Keratinocyte (primary cell): Measurements from ENCODE around the gene DDX49. TPM values are rescaled to one million over a fixed set of nuclear protein-coding genes. Genes with fewer than 3 reads are reported as not detected.

ENCODE experiments used
- DNase-seq: peaks from one replicate; pipeline ENCODE4 v3.0.0-alpha.2; 2011; ENCODE audit warnings: low read depth, missing footprints, low spot score
- FAIRE-seq: peaks from 2 replicates; lab custom pipeline; 2011; peaks lifted over from hg19 to GRCh38; lab: Jason Lieb, UNC
- H2AFZ ChIP-seq: 2 replicates; pipeline ENCODE4 v1.6.0; 2012; ENCODE audit warnings: low read length, control low read depth, inconsistent platforms; ENCODE audit not compliant: control insufficient read depth
- H3K27ac ChIP-seq: 2 replicates; pipeline ENCODE4 v1.5.1; 2011; ENCODE audit warnings: low read length; ENCODE audit not compliant: control insufficient read depth, insufficient read depth
- H3K27me3 ChIP-seq: 3 replicates; pipeline ENCODE4 v1.6.0; 2011; ENCODE audit warnings: low read length; ENCODE audit not compliant: control insufficient read depth, insufficient read depth; ENCODE audit errors: extremely low read depth
- H3K36me3 ChIP-seq, 2 experiments: 2 replicates in 1 of 2; 3 replicates in 1 of 2; pipeline ENCODE4 v1.5.1; 2011; ENCODE audit warnings: low read length in 2 of 2, mild to moderate bottlenecking in 1 of 2; ENCODE audit not compliant: control insufficient read depth in 2 of 2, insufficient read depth in 2 of 2; ENCODE audit errors: extremely low read depth in 1 of 2
- H3K4me1 ChIP-seq: 3 replicates; pipeline ENCODE4 v1.5.1; 2011; ENCODE audit warnings: low read length; ENCODE audit not compliant: control insufficient read depth, insufficient read depth; ENCODE audit errors: extremely low read depth
- H3K4me2 ChIP-seq: 3 replicates; pipeline ENCODE4 v1.6.0; 2011; ENCODE audit warnings: low read depth, low read length; ENCODE audit not compliant: control insufficient read depth, insufficient read depth; ENCODE audit errors: extremely low read depth
- H3K4me3 ChIP-seq, 3 experiments: fragments of 200-600 bp in 1 of 3; sonication (generic) in 1 of 3; 2 replicates in 2 of 3; 3 replicates in 1 of 3; pipeline ENCODE4 v1.5.1; 2011 to 2016; ENCODE audit warnings: low read length in 3 of 3, mild to moderate bottlenecking in 3 of 3, control low read depth in 2 of 3, inconsistent platforms in 1 of 3, low read depth in 1 of 3, mixed read lengths in 1 of 3, mixed run types in 1 of 3, moderate library complexity in 1 of 3; ENCODE audit not compliant: control insufficient read depth in 2 of 3, insufficient read depth in 2 of 3; ENCODE audit errors: extremely low read depth in 1 of 3
- H3K79me2 ChIP-seq: 2 replicates; pipeline ENCODE4 v1.6.0; 2012; ENCODE audit warnings: low read length; ENCODE audit not compliant: control insufficient read depth, insufficient read depth
- H3K9ac ChIP-seq: 3 replicates; pipeline ENCODE4 v1.6.0; 2011; ENCODE audit warnings: low read length; ENCODE audit not compliant: control insufficient read depth, insufficient read depth; ENCODE audit errors: extremely low read depth
- H3K9me1 ChIP-seq: 3 replicates; pipeline ENCODE4 v1.6.0; 2011; ENCODE audit warnings: low read length; ENCODE audit not compliant: control insufficient read depth, insufficient read depth; ENCODE audit errors: extremely low read depth
- H3K9me3 ChIP-seq: 2 replicates; pipeline ENCODE4 v1.5.1; 2012; ENCODE audit warnings: low read depth, low read length; ENCODE audit not compliant: control insufficient read depth
- H4K20me1 ChIP-seq: 3 replicates; pipeline ENCODE4 v1.6.0; 2011; ENCODE audit warnings: low read length; ENCODE audit not compliant: control insufficient read depth, insufficient read depth; ENCODE audit errors: extremely low read depth
- EZH2 ChIP-seq: IDR thresholded peaks from one replicate; pipeline ENCODE4 v1.6.1; 2012; ENCODE audit warnings: inconsistent platforms, mild to moderate bottlenecking, low read length, moderate library complexity
- dilution Hi-C: fragments of 300-500 bp; cut with MboI; formaldehyde crosslinking; loops from one replicate; pipeline ENCODE4 v1.7.0; 2020; ENCODE audit warnings: low sequenced_read_pairs; ENCODE audit not compliant: extremely low pct_ligation_motif_present
- polyA plus RNA-seq, 5 experiments: library from polyadenylated mRNA; depleted of rRNA in 3 of 5; stranded (reverse) in 3 of 5; stranded (forward) in 1 of 5; unstranded in 1 of 5; fragments of >200 nt; gene quantifications; 1 replicate in 1 of 5; 2 replicates in 3 of 5; 3 replicates in 1 of 5; pipeline versions ENCODE4 v1.2.1 to v1.2.3, GENCODE V29; 2011 to 2012; ENCODE audit warnings: missing spikeins in 2 of 5, low read depth in 1 of 5, low replicate concordance in 1 of 5
- TF ChIP-seq, protein P1 (sequence below), 3 experiments: IDR thresholded peaks in 1 of 3; conservative IDR thresholded peaks in 1 of 3; optimal IDR thresholded peaks in 1 of 3; 2 replicates in 2 of 3; 3 replicates in 1 of 3; pipeline versions ENCODE3 to v1.5.1; 2011; ENCODE audit warnings: low read length in 3 of 3, mild to moderate bottlenecking in 3 of 3, moderate library complexity in 2 of 3, control low read depth in 1 of 3, inconsistent platforms in 1 of 3; ENCODE audit not compliant: insufficient read depth in 2 of 3; ENCODE audit errors: extremely low read depth in 1 of 3

DDX49 gene
- polyA plus RNA-seq, 1 donor (not counting 4 experiments of a cell fraction or from before 2014, with no cell fraction given): 39.2 TPM

DNA sequence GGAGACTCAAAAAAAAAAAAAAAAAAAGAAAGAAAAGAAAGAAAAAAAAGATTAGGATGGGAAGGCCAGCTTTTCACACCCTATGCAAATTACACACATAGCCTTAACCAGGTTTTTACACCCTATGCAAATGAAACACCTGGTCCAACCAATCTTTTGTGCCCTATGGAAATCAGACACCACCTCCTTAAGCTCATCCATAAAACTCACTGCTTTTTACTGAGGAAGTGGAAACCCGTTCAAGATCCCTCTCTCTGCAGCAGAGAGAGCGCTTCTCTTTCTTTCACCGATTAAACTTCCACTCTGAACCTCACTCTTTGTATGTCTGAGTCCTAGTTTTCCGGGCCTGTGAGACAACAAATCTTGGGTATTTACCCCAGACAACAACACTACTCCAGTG is 46.8 kb downstream of the DDX49 start:
- dilution Hi-C loops: no loop called here
- H3K79me2 ChIP-seq: no peaks in the 10 kb centered on the region

DNA sequence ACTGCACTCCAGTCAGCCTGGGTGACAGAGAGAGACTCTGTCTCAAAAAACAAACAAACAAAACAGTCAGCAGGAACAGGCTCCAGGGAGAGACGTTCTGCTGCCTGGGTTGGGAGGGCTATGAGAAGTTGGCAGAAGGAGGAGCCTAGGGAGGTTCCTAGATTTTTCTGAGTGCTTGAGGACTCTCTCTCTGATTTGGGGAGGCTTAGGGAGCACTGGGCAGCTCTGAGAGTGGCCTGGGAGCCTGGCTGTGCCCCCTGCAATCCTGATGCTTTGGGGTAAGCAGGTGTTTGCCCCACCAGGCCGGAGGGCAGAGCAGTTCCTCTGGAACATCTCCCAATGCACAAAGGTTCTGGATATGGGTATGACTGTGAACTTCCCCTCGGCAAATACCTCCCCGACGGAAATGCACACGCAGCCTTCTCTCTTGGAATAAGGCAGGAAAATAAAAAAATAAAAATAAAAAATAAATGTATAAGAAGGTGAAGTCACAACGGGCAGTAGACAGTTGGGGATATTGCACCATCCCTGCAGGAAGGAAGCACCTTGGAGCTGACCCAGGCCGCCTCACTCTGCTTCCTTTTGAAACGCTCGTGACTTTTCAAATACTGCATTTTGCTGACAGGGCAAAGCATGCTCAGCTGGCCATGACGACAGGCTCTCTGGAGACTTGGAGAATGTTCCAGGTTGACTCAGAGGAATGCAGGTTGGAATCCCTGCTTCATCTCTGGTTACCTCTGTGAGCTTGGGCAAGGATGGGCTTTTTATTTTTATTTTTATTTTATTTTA is 48.0 kb downstream of the DDX49 start:
- no peak for DNase-seq
- Histone ChIP-seq H3K9ac (no peak overlapping the region), H3K9me1 (no peaks in the 10 kb centered on the region), H3K27ac (no peak overlapping the region), H3K4me2 (no peak overlapping the region), H3K79me2 (no peaks in the 10 kb centered on the region), H4K20me1 (no peaks in the 10 kb centered on the region), H3K36me3 (no peaks in the 10 kb centered on the region), H3K27me3 (no peaks in the 10 kb centered on the region), H2AFZ (no peak overlapping the region), H3K9me3 (no peaks in the 10 kb centered on the region), H3K4me3 (no peak overlapping the region), H3K4me1 (peaks cover 7% of the 10 kb centered on the region)
- no peak for FAIRE-seq
- TF ChIP-seq, protein P1, sequence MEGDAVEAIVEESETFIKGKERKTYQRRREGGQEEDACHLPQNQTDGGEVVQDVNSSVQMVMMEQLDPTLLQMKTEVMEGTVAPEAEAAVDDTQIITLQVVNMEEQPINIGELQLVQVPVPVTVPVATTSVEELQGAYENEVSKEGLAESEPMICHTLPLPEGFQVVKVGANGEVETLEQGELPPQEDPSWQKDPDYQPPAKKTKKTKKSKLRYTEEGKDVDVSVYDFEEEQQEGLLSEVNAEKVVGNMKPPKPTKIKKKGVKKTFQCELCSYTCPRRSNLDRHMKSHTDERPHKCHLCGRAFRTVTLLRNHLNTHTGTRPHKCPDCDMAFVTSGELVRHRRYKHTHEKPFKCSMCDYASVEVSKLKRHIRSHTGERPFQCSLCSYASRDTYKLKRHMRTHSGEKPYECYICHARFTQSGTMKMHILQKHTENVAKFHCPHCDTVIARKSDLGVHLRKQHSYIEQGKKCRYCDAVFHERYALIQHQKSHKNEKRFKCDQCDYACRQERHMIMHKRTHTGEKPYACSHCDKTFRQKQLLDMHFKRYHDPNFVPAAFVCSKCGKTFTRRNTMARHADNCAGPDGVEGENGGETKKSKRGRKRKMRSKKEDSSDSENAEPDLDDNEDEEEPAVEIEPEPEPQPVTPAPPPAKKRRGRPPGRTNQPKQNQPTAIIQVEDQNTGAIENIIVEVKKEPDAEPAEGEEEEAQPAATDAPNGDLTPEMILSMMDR (optimal IDR thresholded peaks at IDR 0.05 in 1 of 3, IDR thresholded peaks at IDR 0.05 in 1 of 3, conservative IDR thresholded peaks at IDR 0.05 in 1 of 3; ENCODE audit: extremely low read depth in 1 of 3, insufficient read depth in 2 of 3, low read length in 3 of 3): no peak
- no peak for TF ChIP-seq EZH2
- dilution Hi-C loops: no loop called here

More for the DNA sequence above, 46.8 kb downstream of the DDX49 start:
- TF ChIP-seq, protein P1 (optimal IDR thresholded peaks at IDR 0.05 in 1 of 3, IDR thresholded peaks at IDR 0.05 in 1 of 3, conservative IDR thresholded peaks at IDR 0.05 in 1 of 3; ENCODE audit: extremely low read depth in 1 of 3, insufficient read depth in 2 of 3, low read length in 3 of 3): no peak
- TF ChIP-seq EZH2: no peak
- Histone ChIP-seq H3K9me3 (no peaks in the 10 kb centered on the region), H3K36me3 (no peaks in the 10 kb centered on the region), H2AFZ (no peak overlapping the region), H3K9me1 (no peaks in the 10 kb centered on the region), H3K27ac (no peak overlapping the region), H3K4me1 (peaks cover 7% of the 10 kb centered on the region), H4K20me1 (no peaks in the 10 kb centered on the region), H3K4me2 (no peak overlapping the region), H3K27me3 (peaks cover 5% of the 10 kb centered on the region), H3K4me3 (no peak overlapping the region), H3K9ac (no peak overlapping the region)
- no peak for FAIRE-seq
- DNase-seq: no peak
